GM18498 (cell line): ENCODE measurements around the gene CAPS.
A peak's percentile ranks its signal among the peaks of the same experiment; 100 is the strongest.

Experiments used
- ATAC-seq: cut with Tn5 transposase; IDR thresholded peaks from one replicate; pipeline ENCODE4 v1.9.1; 2021; ENCODE audit warnings: mild to moderate bottlenecking, moderate library complexity; ENCODE audit not compliant: unreplicated experiment

CAPS gene

GRCh38 chr19:5891938-5892771, 21.9 kb upstream of the CAPS start:
- ATAC-seq, result no peak

- ATAC-seq, result no peak
Measured at GRCh38 chr19:5892772-5893275, 21.2 kb upstream of the CAPS start.

- no peak for ATAC-seq
Measured at GRCh38 chr19:5893296-5893903, 20.7 kb upstream of the CAPS start.

DNA sequence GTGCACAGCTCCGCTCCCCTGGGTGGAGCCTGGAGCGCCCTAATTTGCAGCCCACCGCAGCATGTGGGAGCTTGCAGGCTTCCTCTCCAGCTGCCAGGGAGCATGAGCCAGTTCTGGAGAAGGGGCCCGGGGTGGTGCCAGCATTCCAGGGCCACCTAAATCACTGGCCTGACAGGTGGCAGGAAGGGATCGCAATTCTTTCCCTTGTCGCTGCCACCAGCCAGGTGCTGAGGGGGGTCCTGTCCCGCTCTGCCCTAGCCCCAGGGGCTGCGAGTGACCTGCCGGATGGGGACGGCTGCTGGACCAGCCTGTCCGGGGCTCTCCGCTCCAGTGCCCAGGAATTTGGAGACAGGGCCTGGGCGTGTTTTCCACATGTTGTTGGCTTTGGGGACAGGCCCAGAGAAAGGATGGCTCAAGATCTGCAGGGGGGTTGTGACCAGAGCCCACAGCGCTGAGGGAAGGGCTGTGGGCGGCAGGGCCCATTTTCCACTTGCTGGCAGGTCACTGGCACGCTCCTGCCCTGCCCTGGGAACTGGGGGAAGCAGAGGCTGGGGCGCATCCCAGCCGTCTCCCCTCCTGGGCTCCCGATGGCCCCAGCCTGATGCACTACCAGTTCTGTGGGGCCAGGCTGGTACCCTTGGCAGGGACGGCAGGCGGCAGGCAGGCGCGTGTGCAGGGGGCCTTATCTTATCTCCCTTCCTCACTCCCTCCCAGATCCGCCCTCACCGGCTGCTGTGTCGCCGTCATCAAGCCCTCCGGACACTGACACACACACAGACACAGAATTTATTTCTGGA, 19.9 kb upstream of the CAPS start:
- ATAC-seq, result no peak

GRCh38 chr19:5894704-5895349, 19.2 kb upstream of the CAPS start:
- no peak for ATAC-seq

DNA sequence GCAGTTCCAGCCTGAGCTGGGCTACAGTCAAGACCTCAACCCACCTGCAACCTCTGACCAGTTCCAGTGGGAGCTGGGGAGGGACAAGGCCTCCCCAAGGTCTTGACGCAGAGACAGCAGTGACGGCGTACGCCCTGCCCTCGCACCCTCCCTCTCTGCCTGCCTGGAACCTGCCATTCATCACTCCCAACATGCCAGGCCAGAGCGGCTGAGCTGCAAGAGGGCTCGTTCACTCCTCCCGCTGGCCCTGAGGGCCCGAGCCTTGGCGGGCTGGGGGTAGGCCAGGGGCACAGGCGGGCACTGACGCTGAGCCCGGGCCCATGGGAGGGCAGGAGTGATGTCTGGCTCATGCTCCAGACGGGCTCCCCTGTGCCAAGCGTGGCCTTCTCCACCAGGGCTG, 18.6 kb upstream of the CAPS start:
- ATAC-seq, result no peak

GRCh38 chr19:5895890-5896289, 18.2 kb upstream of the CAPS start:
- no peak for ATAC-seq

DNA sequence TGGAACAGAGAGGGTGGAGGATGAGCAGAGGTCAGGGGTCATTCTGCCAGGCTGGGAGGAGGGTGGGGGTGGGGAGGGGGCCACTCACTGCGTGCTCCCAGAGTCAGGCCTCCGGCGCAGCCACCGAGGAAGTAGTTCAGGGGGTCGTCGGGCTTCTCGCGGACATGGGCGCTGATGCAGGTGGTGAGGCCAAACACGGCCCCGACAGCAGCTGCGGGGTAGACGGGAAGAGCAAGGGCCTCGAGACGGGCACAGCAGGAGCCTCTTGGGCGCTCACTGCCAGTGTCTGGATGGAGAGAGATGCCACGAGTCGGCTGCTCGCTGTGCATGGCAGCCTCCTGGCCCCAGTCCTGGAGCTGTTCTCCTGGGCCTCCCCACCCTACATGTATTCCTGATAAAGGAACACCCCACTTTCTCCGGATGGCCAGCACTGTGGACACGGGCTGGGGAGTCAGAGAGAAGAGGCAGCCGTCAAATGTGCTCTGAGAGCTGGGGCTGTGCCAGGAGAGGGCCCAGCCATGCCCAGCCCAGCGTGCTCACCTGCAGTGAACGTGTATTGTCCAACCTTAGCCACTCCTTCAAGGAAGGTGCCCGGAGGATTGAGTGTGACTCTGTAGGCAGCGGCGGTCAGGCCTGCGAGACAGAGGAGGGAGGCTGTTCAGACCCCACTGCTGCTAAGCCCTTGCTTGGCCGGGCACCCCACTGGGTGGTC, 17.5 kb upstream of the CAPS start:
- no peak for ATAC-seq

- ATAC-seq, result no peak
Measured at GRCh38 chr19:5897189-5897969, 16.7 kb upstream of the CAPS start.

DNA sequence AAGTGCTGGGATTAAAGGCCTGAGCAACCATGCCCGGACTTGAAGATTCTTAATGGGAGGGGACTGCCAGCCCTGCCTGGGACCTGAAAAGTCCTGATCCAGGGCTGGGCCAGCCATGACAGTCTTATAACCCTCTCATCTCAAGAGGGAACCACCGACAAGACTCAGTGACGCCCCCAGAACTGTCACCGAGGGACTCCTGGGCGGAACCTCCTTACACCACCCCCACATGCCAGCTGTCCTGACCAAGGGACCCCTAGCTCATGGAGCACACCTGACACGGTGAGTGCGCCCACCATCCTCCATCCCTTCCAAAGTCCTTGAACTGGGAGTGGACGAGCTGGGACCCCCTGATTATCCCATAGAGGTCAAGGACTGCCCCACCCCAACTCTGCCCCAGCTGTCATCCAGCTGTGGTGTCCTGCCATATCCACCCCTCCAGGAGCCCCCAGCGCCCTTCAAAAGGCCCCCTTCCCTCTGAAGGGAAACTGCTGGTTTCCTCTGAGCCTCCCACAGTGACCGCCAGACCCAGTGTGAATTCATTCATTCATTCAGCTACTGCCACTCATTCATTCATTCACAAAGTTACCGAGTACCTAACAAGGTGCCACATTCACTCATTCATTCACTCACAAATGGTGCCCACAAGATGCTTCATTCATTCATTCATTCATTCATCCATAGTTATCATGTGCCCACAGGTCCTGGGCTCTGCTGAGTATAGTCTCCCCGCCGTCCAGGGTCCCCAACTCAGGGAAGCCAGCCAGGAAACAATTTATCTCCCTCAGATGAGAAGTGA, 14.1 kb upstream of the CAPS start:
- ATAC-seq, result no peak

GRCh38 chr19:5900976-5901375, 13.1 kb upstream of the CAPS start:
- ATAC-seq, result no peak

- no peak for ATAC-seq
Measured at GRCh38 chr19:5903056-5903623, 10.9 kb upstream of the CAPS start.

DNA sequence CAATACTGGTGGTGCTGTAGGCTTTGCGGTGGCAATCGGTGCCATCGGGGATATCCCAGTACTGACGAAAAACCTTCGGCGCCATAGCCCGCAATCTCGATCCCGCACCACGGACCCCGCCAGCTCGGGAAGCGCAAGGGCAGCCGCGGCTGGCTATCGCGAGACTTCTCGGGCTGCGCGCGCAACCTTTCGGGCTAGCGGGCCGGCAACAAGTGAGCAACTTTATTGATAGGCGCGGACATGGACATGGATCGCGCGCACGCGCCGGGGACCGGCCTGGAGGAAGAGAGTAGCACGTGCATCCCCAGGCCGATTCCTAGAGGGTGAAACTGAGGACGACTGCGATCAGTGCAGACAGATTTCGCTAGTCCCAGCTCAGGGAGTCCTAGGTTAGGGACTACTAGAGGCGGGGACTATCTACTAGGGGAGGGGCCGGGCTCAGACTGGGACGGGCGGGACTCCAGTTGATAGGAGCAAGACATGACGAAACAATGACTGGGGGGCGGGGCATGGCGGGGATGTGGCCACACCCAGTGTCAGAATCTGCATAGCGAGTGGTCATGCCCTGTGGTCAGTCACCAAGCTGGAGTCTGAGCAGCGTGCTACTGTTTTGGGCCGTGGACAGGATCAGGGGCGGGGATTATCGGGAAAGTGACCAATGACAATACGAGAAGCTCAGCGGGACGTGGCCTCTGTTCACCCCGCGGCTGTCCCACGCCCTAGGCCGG, 10.3 kb upstream of the CAPS start, which contains the start of gene NDUFA11:
Gene NDUFA11, minus strand, starts transcription at position 167 of the 728 bp plus-strand sequence. Its CDS starts 82 bp downstream, at position 85.
- ATAC-seq, result peak; percentile 45

DNA sequence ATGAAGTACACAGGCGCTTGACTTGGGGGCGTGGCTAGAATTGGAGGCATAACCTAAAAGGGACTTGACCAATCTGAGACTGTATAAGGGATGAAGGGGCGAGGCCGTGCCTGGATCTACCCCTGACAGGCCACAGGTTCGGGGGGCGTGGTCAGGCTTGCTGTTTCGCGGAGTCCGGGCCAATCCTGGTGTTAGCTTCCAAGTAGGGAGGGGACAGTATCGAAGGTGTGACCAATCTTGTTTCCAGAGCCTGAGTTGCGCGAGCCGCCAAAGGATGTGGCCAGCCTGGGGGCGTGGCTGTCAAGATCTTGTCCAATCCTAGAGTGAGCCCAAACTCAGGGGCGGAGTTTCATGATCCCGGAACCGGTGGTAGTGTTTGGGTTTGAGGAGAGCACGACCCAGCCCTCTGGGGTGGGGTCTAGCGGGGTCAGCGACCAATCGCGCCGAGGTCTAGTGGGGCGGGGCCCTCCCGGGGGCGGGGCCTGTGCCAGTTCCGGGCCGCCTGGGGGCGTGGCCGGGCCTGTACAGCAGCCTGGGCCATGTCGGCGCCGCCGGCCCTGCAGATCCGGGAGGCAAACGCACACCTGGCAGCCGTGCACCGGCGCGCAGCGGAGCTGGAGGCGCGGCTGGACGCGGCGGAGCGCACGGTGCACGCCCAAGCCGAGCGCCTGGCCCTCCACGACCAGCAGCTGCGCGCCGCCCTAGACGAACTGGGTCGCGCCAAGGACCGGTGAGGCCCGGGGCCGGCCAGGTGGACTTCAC, 9.5 kb upstream of the CAPS start, which contains the start of gene VMAC:
Gene VMAC, plus strand, starts transcription at position 521 of the 762 bp plus-strand sequence. Its CDS starts 19 bp downstream, at position 540.
- ATAC-seq, result peak; percentile 81

- ATAC-seq, result no peak
Measured at GRCh38 chr19:5905114-5905778, 8.8 kb upstream of the CAPS start.

- ATAC-seq, result no peak
Measured at GRCh38 chr19:5907241-5907640, 6.8 kb upstream of the CAPS start.
